Neutrophil (primary cell): Measurements from ENCODE around the gene KRT32.

Source experiments
- H3K27ac ChIP-seq: fragments of 200-600 bp; sonication (generic); 2 replicates; pipeline ENCODE4 v1.5.1; 2016; ENCODE audit warnings: mild to moderate bottlenecking, moderate library complexity
- H3K27me3 ChIP-seq: fragments of 200-600 bp; sonication (generic); 2 replicates; pipeline ENCODE4 v1.6.0; 2016; ENCODE audit warnings: mild to moderate bottlenecking
- H3K36me3 ChIP-seq: fragments of 200-600 bp; sonication (generic); 2 replicates; pipeline ENCODE4 v1.5.1; 2017
- H3K4me1 ChIP-seq, 2 experiments: fragments of 200-600 bp in 1 of 2; sonication (generic) in 1 of 2; 1 replicate in 1 of 2; 2 replicates in 1 of 2; pipeline versions ENCODE4 v1.5.1 to v1.6.1; 2013 to 2016; ENCODE audit warnings: low read depth in 1 of 2, low read length in 1 of 2, mild to moderate bottlenecking in 1 of 2, moderate library complexity in 1 of 2; ENCODE audit not compliant: control insufficient read depth in 1 of 2, insufficient read depth in 1 of 2
- H3K4me3 ChIP-seq, 2 experiments: fragments of 200-600 bp in 1 of 2; sonication (generic) in 1 of 2; 1 replicate in 1 of 2; 2 replicates in 1 of 2; pipeline ENCODE4 v1.5.1; 2013 to 2016; ENCODE audit warnings: low read depth in 1 of 2, low read length in 1 of 2, mild to moderate bottlenecking in 1 of 2, moderate library complexity in 1 of 2
- H3K9me3 ChIP-seq: fragments of 200-600 bp; sonication (generic); 2 replicates; pipeline ENCODE4 v1.5.1; 2016
- CTCF ChIP-seq: fragments of 200-600 bp; sonication (generic); IDR thresholded peaks from 2 replicates; pipeline ENCODE4 v1.5.1; 2016; ENCODE audit warnings: antibody characterized with exemption

The KRT32 gene

DNA sequence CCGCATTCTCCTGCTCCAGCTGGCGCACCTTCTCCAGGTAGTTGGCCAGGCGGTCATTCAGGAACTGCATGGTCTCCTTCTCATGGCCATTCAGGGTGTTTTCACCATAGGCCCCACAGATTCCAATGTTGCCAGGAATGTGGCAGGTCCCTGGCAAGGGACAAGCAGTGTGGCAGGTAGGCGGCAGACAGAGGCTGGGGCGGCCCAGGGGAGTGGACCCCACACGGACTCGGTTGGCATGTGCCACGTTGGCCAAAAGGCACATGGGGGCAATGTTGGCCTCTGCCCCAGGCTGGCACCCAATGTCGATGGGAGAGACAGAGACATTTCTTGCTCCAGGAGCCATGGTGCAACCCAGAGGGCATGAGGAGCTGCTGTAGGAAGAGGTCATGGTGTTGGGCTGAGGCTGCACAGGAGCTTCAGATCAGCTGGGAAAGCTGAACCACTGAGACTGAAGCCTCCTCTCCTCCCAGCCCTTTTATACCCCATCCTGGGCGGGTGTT, 26.6 kb downstream of the KRT32 start, which contains the start of gene KRT38:
TSS of gene KRT38 (minus strand) at position 453 of the 503 bp plus-strand sequence. CDS start at position 391, 62 bp downstream.
- TF ChIP-seq CTCF: no peak
- Histone ChIP-seq H3K4me1 (peaks cover 5 to 25% of the 10 kb centered on the region in 2 experiments), H3K27me3 (peaks cover 31% of the 10 kb centered on the region), H3K36me3 (no peaks in the 10 kb centered on the region), H3K4me3 (no peak within 1 kb of the TSS), H3K27ac (no peak within 1 kb of the TSS), H3K9me3 (no peaks in the 10 kb centered on the region)

GRCh38 chr17:41439375-41439774, 27.8 kb downstream of the KRT32 start:
- Histone ChIP-seq H3K4me3 (no peak overlapping the region), H3K36me3 (no peaks in the 10 kb centered on the region), H3K9me3 (no peaks in the 10 kb centered on the region), H3K4me1 (peaks cover 5 to 21% of the 10 kb centered on the region in 2 experiments), H3K27ac (peak overlapping the region; percentile 47), H3K27me3 (peaks cover 20% of the 10 kb centered on the region)
- no peak for TF ChIP-seq CTCF

DNA sequence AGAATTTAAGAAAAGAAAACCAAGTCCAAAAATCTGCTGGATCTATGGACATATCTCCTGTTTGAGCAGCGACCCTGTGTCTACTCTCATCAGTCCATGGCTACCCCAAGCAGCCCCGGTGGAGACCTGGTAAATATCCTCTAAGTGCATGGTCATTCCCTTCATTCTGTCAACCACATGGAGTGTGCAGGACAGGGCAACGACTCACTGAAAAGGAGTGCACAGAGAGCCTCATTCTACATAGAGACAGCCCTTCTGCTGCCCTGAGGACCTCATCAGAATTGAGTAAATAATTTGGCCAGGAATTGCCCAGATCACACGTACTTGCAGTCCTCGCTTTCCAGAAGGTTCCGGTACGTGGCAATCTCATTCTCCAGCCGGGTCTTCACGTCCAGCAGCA, 29.4 kb downstream of the KRT32 start:
- Histone ChIP-seq H3K27me3 (peaks cover 7% of the 10 kb centered on the region), H3K9me3 (no peaks in the 10 kb centered on the region), H3K4me1 (peaks cover 5 to 23% of the 10 kb centered on the region in 2 experiments), H3K36me3 (no peaks in the 10 kb centered on the region), H3K27ac (no peak overlapping the region), H3K4me3 (no peak overlapping the region)
- no peak for TF ChIP-seq CTCF

GRCh38 chr17:41437254-41437653, 29.9 kb downstream of the KRT32 start:
- no peaks in the 10 kb centered on the region for H3K36me3 ChIP-seq
- H3K27me3 ChIP-seq: peaks cover 2% of the 10 kb centered on the region
- peaks cover 5 to 28% of the 10 kb centered on the region in 2 experiments for H3K4me1 ChIP-seq
- H3K27ac ChIP-seq: no peak overlapping the region
- no peaks in the 10 kb centered on the region for H3K9me3 ChIP-seq
- no peak for TF ChIP-seq CTCF
- H3K4me3 ChIP-seq: no peak overlapping the region

GRCh38 chr17:41434415-41434814, 32.8 kb downstream of the KRT32 start:
- Histone ChIP-seq H3K27ac (no peak overlapping the region), H3K4me3 (no peak overlapping the region), H3K4me1 (peaks cover 3 to 18% of the 10 kb centered on the region in 2 experiments), H3K36me3 (no peaks in the 10 kb centered on the region), H3K9me3 (no peaks in the 10 kb centered on the region), H3K27me3 (peaks cover 14% of the 10 kb centered on the region)
- TF ChIP-seq CTCF: no peak

DNA sequence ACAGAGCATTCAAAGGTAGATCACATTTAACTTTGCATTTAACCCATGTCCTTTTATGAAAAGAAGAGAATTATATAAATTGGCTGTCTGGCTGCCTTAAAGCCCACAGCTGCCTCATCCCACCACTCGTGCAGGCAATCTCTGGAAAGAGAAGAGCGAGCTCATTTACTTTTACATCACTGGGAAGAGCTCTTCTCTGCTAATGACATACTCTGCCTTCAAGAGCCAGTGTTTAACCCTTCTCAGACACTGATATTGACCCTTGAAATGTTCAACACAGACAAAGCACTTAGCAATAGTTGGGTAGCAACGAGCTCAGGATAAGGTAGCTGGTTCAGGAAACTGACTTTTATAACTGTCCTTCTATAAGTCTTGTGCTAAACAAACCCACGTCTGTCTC, 33.2 kb downstream of the KRT32 start:
- H3K4me3 ChIP-seq: no peak overlapping the region
- H3K27me3 ChIP-seq: peaks cover 14% of the 10 kb centered on the region
- no peaks in the 10 kb centered on the region for H3K9me3 ChIP-seq
- H3K27ac ChIP-seq: no peak overlapping the region
- H3K4me1 ChIP-seq: peaks cover 0 to 14% of the 10 kb centered on the region in 2 experiments
- TF ChIP-seq CTCF: no peak
- H3K36me3 ChIP-seq: no peaks in the 10 kb centered on the region
